ENCODE data around the gene BEGAIN.

BEGAIN gene

DNA sequence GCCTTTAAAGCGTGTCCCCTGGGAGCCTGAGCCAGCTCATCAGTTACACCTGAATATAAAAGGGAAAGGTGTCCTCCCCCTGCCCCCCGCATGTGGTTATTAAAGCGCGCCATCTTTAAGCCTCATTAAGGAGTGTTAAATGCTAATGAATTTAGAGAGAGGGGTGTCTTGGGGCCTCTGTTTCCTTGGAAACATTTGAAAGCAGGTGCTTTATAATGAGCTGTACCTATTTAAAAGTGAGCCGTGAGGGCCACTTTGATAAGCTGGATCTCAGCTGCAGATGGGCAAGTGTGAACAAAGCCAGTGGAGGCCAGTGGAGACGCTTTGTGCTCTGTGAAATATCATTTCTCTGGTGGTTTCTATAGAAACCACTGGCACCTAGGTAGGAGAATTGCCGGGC, 84.0 kb downstream of the BEGAIN start:
- DNase-seq, result no peak

DNA sequence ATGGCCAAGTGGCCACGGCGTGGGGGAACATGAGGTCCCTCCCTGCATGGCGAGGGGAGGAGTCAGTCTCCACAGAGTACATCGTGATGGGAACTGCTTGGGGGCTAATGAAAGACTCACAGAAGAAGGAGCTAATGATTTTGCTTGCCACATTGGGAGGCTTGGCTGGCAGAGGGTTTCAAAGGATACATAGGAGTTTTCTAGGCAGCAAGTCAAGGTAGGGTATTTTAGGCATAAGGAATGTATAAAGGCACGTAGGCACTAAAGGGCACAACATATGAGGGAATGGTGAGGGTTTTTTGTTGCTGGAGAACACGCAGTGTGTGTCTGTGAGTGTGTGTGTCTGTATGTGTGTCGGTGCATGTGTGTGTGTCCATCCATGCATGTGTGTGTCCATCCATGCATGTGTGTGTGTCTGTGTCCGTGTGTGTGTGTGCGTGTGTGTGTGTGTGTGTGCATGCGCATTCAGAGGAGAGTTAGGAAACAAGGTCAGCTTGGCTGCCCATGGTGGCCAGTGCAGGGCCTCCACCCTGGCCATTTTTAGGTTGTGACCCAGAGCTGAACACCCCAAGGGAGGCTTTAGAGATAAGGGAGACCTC, 84.5 kb downstream of the BEGAIN start:
- no peak for DNase-seq

DNA sequence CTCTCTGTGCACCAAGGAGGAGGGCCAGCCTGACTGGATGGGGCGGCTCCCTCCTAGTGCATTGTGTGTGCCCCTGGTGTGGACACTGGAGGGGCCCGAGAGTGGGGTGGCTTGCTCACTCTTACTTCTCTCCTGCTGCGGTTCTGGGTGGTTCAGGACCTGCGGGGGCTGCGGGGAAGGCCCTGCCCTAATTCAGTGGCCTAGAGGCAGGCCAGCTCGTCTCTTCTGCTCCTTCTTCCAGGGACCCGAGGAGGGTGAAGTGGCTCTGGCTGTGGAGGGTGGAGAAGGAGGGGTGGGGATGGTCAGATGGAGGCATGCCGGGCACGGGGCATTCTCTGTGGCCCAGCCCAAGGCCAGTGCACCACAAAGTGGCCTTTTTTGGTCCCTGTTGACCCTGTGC, 87.1 kb downstream of the BEGAIN start:
- DNase-seq, result no peak

DNA sequence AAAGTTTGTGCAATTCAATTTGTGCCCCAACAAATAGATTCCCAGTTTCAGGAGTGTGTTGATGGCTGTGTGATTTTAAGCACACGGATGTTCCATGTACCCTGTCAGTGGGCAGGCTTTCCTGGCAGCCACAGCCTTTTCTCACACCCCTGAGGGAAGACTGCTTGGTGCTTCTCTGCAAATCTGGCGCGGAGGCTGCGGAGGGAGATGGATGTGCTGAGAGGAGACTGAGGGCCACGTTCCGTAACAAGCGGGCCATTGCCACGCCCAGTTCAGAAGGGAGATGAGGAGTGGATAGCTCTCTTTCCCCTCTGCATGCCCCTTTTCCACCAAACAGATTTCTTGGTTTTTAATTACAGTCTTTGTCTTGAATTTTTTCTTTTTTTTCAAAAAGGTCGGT, 89.1 kb downstream of the BEGAIN start:
- no peak for DNase-seq

DNA sequence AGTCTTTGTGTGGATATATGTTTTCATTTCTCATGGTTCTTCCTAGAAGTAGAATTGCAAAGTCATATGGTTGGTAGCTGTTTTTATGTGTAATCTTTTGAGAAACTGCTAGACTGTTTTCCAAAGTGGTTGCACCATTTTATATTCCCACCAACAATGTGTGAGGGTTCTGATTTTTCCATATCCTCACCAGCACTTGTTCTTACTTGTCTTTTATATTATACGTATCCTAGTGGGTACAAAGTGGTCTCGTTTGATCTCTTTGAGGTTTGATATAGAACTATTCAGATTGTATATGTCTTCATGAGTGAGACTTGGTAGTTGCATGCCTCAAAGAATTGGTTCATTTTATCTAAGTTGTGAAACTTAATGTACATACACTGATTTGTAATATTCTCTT, 91.3 kb downstream of the BEGAIN start:
- DNase-seq, result no peak

DNA sequence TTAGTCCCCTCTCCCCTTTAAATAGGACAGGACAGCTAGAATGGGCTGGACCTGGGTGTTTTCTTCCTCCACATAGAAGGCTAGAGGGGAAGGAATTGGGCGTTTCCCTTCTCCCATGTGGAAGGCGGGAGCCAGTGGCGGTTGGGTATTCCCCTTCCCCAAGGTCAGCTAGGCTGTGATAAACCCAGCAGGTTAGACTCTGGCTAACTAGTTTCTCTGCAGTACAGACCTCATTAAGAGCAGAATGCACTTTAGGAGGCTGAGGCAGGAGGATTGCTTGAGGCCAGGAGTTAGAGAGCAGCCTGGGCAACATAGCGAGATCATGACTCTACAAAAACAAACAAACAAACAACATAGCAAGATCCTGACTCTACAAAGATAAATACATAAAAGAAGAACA, 92.6 kb downstream of the BEGAIN start:
- DNase-seq, result no peak

DNA sequence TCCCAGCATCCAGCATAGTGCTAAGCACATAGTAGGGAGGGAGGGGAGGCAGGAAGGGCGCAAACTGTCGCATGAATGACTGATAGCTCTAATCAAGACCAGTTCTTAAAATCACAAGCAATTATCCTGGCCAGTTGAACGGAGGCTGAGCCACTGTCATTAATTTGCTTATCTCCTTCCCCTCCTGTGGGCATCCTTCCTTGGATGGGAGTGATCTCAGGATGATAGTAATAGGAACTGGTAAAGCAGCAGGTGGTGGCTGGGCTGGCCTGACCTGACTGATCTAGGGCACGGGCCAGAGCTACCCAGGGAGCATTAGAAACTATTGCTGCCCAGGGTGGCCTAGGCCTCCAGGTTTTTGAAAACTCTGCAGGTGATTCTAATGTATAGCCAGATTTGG, 97.0 kb downstream of the BEGAIN start:
- DNase-seq, result no peak

DNA sequence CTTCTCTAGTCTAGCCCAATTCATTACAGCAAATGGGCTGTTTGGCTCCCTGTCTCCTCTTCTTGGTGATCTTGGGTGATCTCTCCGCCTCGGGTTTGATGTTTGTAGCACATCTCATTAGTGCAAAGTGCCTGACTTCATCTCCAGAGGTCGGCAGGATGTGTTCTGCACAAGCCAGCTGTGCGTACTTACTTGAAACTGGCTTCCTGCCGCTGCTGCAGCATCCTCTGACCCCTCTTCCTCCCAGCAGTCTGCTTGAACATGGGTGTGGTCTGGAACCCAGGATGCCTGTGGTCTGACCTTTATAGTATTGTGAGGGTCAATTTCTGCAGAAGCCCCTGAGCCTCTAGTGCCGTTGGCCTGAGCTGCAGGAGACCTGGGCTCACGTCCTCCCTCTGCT, 99.2 kb downstream of the BEGAIN start:
- no peak for DNase-seq

DNA sequence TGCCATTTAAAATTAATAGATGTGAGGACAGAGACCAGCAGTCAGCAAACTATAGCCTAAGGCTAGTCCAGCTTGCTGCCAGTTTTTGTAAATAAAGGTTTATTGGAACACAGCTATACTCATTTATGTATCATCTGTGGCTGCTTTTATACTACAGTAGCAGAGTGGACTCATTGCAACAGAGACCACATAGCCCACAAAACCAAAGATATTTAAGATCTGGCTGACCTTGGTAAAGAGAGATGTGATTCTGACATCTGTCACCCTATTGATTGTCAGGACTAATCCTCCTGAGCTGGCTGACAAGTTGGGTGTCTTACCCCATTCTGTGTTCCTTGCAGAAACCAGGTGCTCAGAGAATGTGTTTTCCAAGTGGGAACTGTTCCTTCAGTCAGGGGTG, 99.9 kb downstream of the BEGAIN start:
- no peak for DNase-seq
